Suprapubic skin (tissue), 4 donors: ENCODE results near the gene CIITA. TPM values are rescaled to one million over a fixed set of nuclear protein-coding genes. Genes with fewer than 3 reads are reported as not detected.
"Not testable (repeated sequence)": the region's sequence is repeated elsewhere in the genome, so short reads cannot be mapped to it uniquely, and the experiment has no call there.

Source experiments
- DNase-seq, 2 donors: peaks; one replicate each; pipeline ENCODE4 v3.0.0-alpha.2; 2019; ENCODE audit warnings: low spot score in 2 of 2
- H3K27ac ChIP-seq: fragments of 200-600 bp; sonication (generic); one replicate; pipeline ENCODE4 v1.5.1; 2019
- H3K27me3 ChIP-seq: fragments of 200-600 bp; sonication (generic); one replicate; pipeline ENCODE4 v1.5.1; 2019
- H3K36me3 ChIP-seq: fragments of 200-600 bp; sonication (generic); one replicate; pipeline ENCODE4 v1.5.1; 2019
- H3K4me1 ChIP-seq: fragments of 200-600 bp; sonication (generic); one replicate; pipeline ENCODE4 v1.5.1; 2019
- H3K4me3 ChIP-seq: fragments of 200-600 bp; sonication (generic); one replicate; pipeline ENCODE4 v1.5.1; 2019; ENCODE audit warnings: mild to moderate bottlenecking
- H3K9me3 ChIP-seq: fragments of 200-600 bp; sonication (generic); one replicate; pipeline ENCODE4 v1.5.1; 2019
- EP300 ChIP-seq: sonication (generic); formaldehyde crosslinking; IDR thresholded peaks from one replicate; pipeline ENCODE4 v1.6.1; 2017; ENCODE audit warnings: antibody characterized with exemption
- POLR2A ChIP-seq, 2 donors: fragments of 450-650 bp; IDR thresholded peaks; one replicate each; pipeline ENCODE4 v1.6.1; 2017; ENCODE audit warnings: antibody characterized with exemption in 2 of 2, mild to moderate bottlenecking in 2 of 2, moderate library complexity in 2 of 2
- POLR2AphosphoS5 ChIP-seq, 3 donors: sonication (generic); formaldehyde crosslinking; IDR thresholded peaks; one replicate each; pipeline ENCODE4 v1.6.1; 2017; ENCODE audit warnings: antibody characterized with exemption in 3 of 3
- WGBS: methylation state at CpG from one replicate; pipeline ENCODE4 v1.1.5; 2018; 5-methylcytosine and 5-hydroxymethylcytosine counted together
- total RNA-seq, 4 donors: library from RNA; depleted of rRNA; stranded (reverse); fragments of >200 nt; gene quantifications; one replicate each; pipeline ENCODE4 v1.1.0, GENCODE V29; 2016
- TF ChIP-seq, protein P1 (sequence below), 2 donors: fragments of 200-600 bp in 1 of 2; fragments of 450-650 bp in 1 of 2; sonication (generic) in 1 of 2; IDR thresholded peaks; one replicate each; pipeline ENCODE4 v1.5.1; 2016 to 2019; ENCODE audit warnings: antibody characterized with exemption in 2 of 2, mild to moderate bottlenecking in 1 of 2, moderate library complexity in 1 of 2

Gene CIITA
- total RNA-seq, 4 donors from 2014 or later = 9.7 to 35.2 (median 18.5) TPM

GRCh38 chr16:10926867-10927266 lies 49.9 kb downstream of the CIITA start:
- WGBS = 95% methylated on average over 5 of the region's 5 CpGs
- DNase-seq = no peak
- peaks cover 65% of the 10 kb centered on the region for H3K36me3 ChIP-seq
- no peak overlapping the region for H3K27ac ChIP-seq
- H3K4me1 ChIP-seq = peaks cover 32% of the 10 kb centered on the region
- no peak overlapping the region for H3K4me3 ChIP-seq
- no peaks in the 10 kb centered on the region for H3K27me3 ChIP-seq
- no peak for TF ChIP-seq EP300
- TF ChIP-seq POLR2AphosphoS5 (IDR thresholded peaks at IDR 0.05) = no peak
- no peak for TF ChIP-seq POLR2A (IDR thresholded peaks at IDR 0.05)
- TF ChIP-seq, protein P1, sequence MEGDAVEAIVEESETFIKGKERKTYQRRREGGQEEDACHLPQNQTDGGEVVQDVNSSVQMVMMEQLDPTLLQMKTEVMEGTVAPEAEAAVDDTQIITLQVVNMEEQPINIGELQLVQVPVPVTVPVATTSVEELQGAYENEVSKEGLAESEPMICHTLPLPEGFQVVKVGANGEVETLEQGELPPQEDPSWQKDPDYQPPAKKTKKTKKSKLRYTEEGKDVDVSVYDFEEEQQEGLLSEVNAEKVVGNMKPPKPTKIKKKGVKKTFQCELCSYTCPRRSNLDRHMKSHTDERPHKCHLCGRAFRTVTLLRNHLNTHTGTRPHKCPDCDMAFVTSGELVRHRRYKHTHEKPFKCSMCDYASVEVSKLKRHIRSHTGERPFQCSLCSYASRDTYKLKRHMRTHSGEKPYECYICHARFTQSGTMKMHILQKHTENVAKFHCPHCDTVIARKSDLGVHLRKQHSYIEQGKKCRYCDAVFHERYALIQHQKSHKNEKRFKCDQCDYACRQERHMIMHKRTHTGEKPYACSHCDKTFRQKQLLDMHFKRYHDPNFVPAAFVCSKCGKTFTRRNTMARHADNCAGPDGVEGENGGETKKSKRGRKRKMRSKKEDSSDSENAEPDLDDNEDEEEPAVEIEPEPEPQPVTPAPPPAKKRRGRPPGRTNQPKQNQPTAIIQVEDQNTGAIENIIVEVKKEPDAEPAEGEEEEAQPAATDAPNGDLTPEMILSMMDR (IDR thresholded peaks at IDR 0.05) = no peak
- no peaks in the 10 kb centered on the region for H3K9me3 ChIP-seq

DNA sequence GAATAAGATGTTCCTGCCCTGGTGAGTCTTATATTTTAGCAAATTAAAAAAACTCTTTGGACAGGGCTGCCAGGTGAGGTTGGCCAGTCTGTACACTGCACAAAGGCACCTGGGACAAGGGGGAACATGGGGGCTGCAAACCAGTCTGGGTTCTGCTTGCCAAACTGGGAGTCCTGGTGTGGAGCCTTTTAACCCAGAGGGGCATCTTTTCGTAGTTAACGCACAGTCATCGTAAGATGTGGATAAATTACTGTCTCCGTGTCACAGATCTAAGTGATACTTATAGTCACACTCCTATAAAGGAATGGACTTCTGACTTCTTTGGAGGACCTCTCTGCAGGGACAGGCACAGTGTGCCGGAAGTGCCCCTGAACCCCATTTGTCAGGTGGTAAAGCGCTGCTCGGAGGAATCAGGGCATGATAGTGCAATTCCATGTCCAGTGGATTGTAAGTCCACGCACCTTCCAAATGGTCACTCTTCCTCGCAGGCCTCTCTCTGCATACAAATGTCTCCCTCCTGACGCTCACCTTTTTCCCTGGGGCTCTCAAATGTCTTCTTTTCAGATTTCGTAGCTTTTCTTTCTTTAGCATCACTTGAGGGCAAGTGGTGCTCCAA lies 50.6 kb downstream of the CIITA start:
- Histone ChIP-seq H3K36me3 (peaks cover 69% of the 10 kb centered on the region), H3K4me1 (peaks cover 24% of the 10 kb centered on the region), H3K27me3 (no peaks in the 10 kb centered on the region), H3K4me3 (no peak overlapping the region), H3K27ac (no peak overlapping the region), H3K9me3 (no peaks in the 10 kb centered on the region)
- DNase-seq = no peak
- 95% methylated on average over 11 of the region's 11 CpGs for WGBS
- TF ChIP-seq EP300 = no peak
- TF ChIP-seq, protein P1 (IDR thresholded peaks at IDR 0.05) = no peak
- TF ChIP-seq POLR2A (IDR thresholded peaks at IDR 0.05) = no peak
- no peak for TF ChIP-seq POLR2AphosphoS5 (IDR thresholded peaks at IDR 0.05)

DNA sequence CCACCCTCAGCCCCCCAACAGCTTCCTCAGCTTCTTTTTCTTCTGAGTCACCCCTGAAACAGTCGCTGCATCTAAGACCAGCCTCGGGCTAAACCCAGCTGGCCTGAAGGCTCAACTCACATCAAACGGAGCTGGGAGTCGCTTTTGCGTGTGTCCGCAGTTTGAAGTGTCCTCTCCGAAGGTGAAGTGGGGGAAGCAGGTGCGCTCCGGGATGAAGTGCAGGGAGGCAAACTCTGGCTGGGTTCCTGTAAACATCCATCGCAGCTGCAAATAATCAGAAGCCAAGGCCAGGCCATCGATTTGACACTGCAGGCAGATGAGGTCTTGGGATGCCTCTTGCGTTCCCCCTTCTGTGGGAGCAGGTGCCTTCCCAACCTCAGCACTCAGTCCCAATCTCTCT lies 52.1 kb downstream of the CIITA start:
- not testable (repeated sequence) for H3K27me3 ChIP-seq, H3K9me3 ChIP-seq, DNase-seq, H3K27ac ChIP-seq, H3K4me3 ChIP-seq
- Histone ChIP-seq H3K36me3 (peaks cover 69% of the 10 kb centered on the region), H3K4me1 (peaks cover 28% of the 10 kb centered on the region)
- WGBS = 80% methylated on average over 12 of the region's 12 CpGs

DNA sequence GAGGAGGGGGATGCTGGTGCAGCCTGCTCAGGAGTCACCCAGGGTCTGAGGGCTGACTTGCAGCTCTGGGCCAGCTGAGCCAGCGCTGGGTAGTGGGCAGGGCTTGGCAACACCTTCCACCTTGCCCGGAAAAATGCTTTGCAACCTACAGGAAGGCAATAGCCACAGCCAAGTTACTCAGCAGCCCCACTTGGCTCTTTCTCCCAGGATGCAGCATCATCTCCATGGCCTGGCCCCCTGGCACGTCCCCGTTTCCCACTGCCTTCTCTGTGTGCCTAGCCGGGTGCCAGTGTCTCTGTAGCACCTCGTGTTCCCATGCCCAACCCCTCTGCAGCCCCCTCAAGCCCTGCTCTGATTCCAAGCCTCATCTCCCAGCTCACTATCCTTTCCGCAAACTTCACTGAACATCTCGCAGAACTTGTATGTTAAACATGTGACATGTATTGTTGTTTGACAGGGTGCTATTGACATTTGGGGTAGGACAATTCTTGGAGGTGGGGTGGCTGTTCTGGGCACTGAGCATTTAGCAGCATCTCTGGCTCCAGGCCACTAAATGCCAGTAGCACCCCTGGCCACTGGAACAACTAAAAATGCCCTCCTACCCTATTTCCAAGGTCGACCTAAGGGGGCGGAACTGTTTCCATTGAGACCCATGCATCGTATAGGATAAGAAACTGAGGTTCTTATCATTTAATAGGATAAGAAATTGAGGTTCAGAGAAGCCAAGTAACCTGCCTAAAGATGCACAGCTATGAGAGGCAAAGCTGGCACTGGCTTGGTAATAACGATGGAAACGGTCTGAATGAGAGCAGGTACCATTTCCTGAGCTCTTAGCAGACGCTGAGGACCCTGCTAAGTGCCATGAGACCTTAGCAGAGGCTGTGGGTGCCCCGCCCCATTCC lies 53.1 kb downstream of the CIITA start:
- Histone ChIP-seq H3K27me3 (no peaks in the 10 kb centered on the region), H3K9me3 (no peaks in the 10 kb centered on the region), H3K27ac (no peak overlapping the region), H3K4me3 (no peak overlapping the region), H3K4me1 (peaks cover 37% of the 10 kb centered on the region), H3K36me3 (peaks cover 60% of the 10 kb centered on the region)
- 74% methylated on average over 15 of the region's 15 CpGs for WGBS
- TF ChIP-seq POLR2A (IDR thresholded peaks at IDR 0.05) = no peak
- TF ChIP-seq, protein P1 (IDR thresholded peaks at IDR 0.05) = no peak
- TF ChIP-seq POLR2AphosphoS5 (IDR thresholded peaks at IDR 0.05) = no peak
- TF ChIP-seq EP300 = no peak
- no peak for DNase-seq

GRCh38 chr16:10930755-10931093 lies 53.7 kb downstream of the CIITA start:
- no peak overlapping the region for H3K27ac ChIP-seq
- 33% methylated on average over 1 of the region's 2 CpGs for WGBS
- peaks cover 54% of the 10 kb centered on the region for H3K36me3 ChIP-seq
- H3K9me3 ChIP-seq = no peaks in the 10 kb centered on the region
- peaks cover 43% of the 10 kb centered on the region for H3K4me1 ChIP-seq
- DNase-seq = no peak
- no peaks in the 10 kb centered on the region for H3K27me3 ChIP-seq
- no peak for TF ChIP-seq POLR2A (IDR thresholded peaks at IDR 0.05)
- no peak for TF ChIP-seq POLR2AphosphoS5 (IDR thresholded peaks at IDR 0.05)
- no peak for TF ChIP-seq EP300
- H3K4me3 ChIP-seq = no peak overlapping the region

GRCh38 chr16:10931134-10931533 lies 54.1 kb downstream of the CIITA start:
- WGBS = 71% methylated on average over 7 of the region's 7 CpGs
- H3K27me3 ChIP-seq = no peaks in the 10 kb centered on the region
- H3K4me3 ChIP-seq = no peak overlapping the region
- TF ChIP-seq EP300 (no peak), POLR2AphosphoS5 (IDR thresholded peaks at IDR 0.05) (no peak), POLR2A (IDR thresholded peaks at IDR 0.05) (no peak)
- TF ChIP-seq, protein P1 (IDR thresholded peaks at IDR 0.05) = no peak
- no peak overlapping the region for H3K27ac ChIP-seq
- H3K36me3 ChIP-seq = peaks cover 50% of the 10 kb centered on the region
- H3K4me1 ChIP-seq = peaks cover 47% of the 10 kb centered on the region
- H3K9me3 ChIP-seq = no peaks in the 10 kb centered on the region
- no peak for DNase-seq
